CD4-positive, alpha-beta T cell (primary cell): Measurements from ENCODE around the gene OPALIN. TPM values are rescaled to one million over a fixed set of nuclear protein-coding genes. Genes with fewer than 3 reads are reported as not detected.

Source experiments
- ATAC-seq: fragments of 200-7000 bp; cut with Tn5 transposase; one replicate; pipeline ENCODE4 v1.10.0; 2022; ENCODE audit warnings: mild to moderate bottlenecking; ENCODE audit not compliant: poor library complexity
- CTCF ChIA-PET: fragments of 350-600 bp; sonication (Branson Sonifier 250); formaldehyde crosslinking; loops from one replicate; lab custom pipeline; 2021; ENCODE audit warnings: antibody characterized with exemption, inconsistent platforms; lab: Charles Lee
- POLR2A ChIA-PET: fragments of 350-600 bp; sonication (Branson Sonifier 250); formaldehyde crosslinking; loops from one replicate; lab custom pipeline; 2021; ENCODE audit warnings: antibody characterized with exemption, inconsistent platforms; lab: Charles Lee
- DNase-seq, 14 experiments: peaks; one replicate each; pipeline ENCODE4 v3.0.0-alpha.2; 2013 to 2020; ENCODE audit warnings: mixed read lengths in 2 of 14
- H3K27ac ChIP-seq, 2 donors: one replicate each; pipeline versions ENCODE4 v1.5.1 to v1.7.0; 2013; ENCODE audit warnings: low read length in 2 of 2, low read depth in 1 of 2, mild to moderate bottlenecking in 1 of 2
- H3K27me3 ChIP-seq, 2 experiments: 1 replicate in 1 of 2; 2 replicates in 1 of 2; pipeline versions ENCODE4 v1.6.1 to v1.7.0; 2013; ENCODE audit warnings: low read length in 2 of 2, control low read depth in 1 of 2, mild to moderate bottlenecking in 1 of 2, moderate library complexity in 1 of 2; ENCODE audit not compliant: insufficient read depth in 2 of 2, control insufficient read depth in 1 of 2
- H3K36me3 ChIP-seq: one replicate; pipeline ENCODE4 v1.6.1; 2013; ENCODE audit warnings: low read length, control low read depth; ENCODE audit not compliant: insufficient read depth
- H3K4me1 ChIP-seq: one replicate; pipeline ENCODE4 v1.6.1; 2013; ENCODE audit warnings: low read length, control low read depth; ENCODE audit not compliant: insufficient read depth
- H3K4me3 ChIP-seq: one replicate; pipeline ENCODE4 v1.5.1; 2013; ENCODE audit warnings: mild to moderate bottlenecking, low read length, moderate library complexity
- H3K9me3 ChIP-seq, 2 experiments: 1 replicate in 1 of 2; 2 replicates in 1 of 2; pipeline versions ENCODE4 v1.6.1 to v1.7.0; 2013; ENCODE audit warnings: low read length in 2 of 2, mild to moderate bottlenecking in 2 of 2, control low read depth in 1 of 2, moderate library complexity in 1 of 2; ENCODE audit not compliant: control insufficient read depth in 1 of 2, insufficient read depth in 1 of 2
- H3K27ac Mint-ChIP-seq: one replicate; pipeline ENCODE4 v1.8.0; 2020; ENCODE audit warnings: mixed read lengths
- H3K27me3 Mint-ChIP-seq: one replicate; pipeline ENCODE4 v1.8.0; 2021; ENCODE audit warnings: mixed read lengths
- H3K36me3 Mint-ChIP-seq: one replicate; pipeline ENCODE4 v1.8.0; 2021; ENCODE audit warnings: low read depth, mixed read lengths
- H3K4me1 Mint-ChIP-seq: one replicate; pipeline ENCODE4 v1.8.0; 2021; ENCODE audit warnings: low read depth, mixed read lengths
- H3K4me3 Mint-ChIP-seq: one replicate; pipeline ENCODE4 v1.8.0; 2020; ENCODE audit warnings: mild to moderate bottlenecking, mixed read lengths
- H3K9me3 Mint-ChIP-seq: one replicate; pipeline ENCODE4 v1.8.0; 2020; ENCODE audit warnings: mixed read lengths
- CTCF ChIP-seq: fragments of 200-600 bp; IDR thresholded peaks from one replicate; pipeline ENCODE4 v1.8.0; 2022; ENCODE audit warnings: antibody characterized with exemption, mild to moderate bottlenecking
- intact Hi-C, 2 experiments: fragments of 100-400 bp; cut with DNase I in 1 of 2; cut with micrococcal nuclease in 1 of 2; formaldehyde crosslinking; loops; one replicate each; pipeline versions ENCODE4 v1.15.1 to v1.9.0; 2023 to 2025; cut with DNase I, micrococcal nuclease
- total RNA-seq, 174 experiments: library from RNA in 2 of 174; stranded (reverse) in 2 of 174; gene quantifications; one replicate each; pipeline ENCODE4 v1.2.3 and lab custom pipeline; 2021 to 2026

Gene OPALIN
- total RNA-seq, 2 experiments from 2014 or later: not detected

GRCh38 chr10:96390460-96390864, 31.7 kb upstream of the OPALIN start:
- H3K27ac ChIP-seq: no peak overlapping the region
- POLR2A ChIA-PET: no interaction called here
- H3K4me1 Mint-ChIP-seq: no peaks in the 10 kb centered on the region
- DNase-seq: no peak
- no peak for TF ChIP-seq CTCF
- intact Hi-C loops: loop anchor here in 1 of 2 experiments (10.0 kb wide), 1 partner anchor 124 kb away; the partner anchor contains the start of gene TLL2
- no peaks in the 10 kb centered on the region for H3K4me1 ChIP-seq
- H3K4me3 Mint-ChIP-seq: no peak overlapping the region
- H3K9me3 ChIP-seq: no peaks in the 10 kb centered on the region
- no peaks in the 10 kb centered on the region for H3K27me3 Mint-ChIP-seq
- no peaks in the 10 kb centered on the region for H3K36me3 ChIP-seq
- peaks cover 0 to 4% of the 10 kb centered on the region in 2 experiments for H3K27me3 ChIP-seq
- no peaks in the 10 kb centered on the region for H3K9me3 Mint-ChIP-seq
- CTCF ChIA-PET: no interaction called here
- H3K36me3 Mint-ChIP-seq: no peaks in the 10 kb centered on the region
- no peak overlapping the region for H3K27ac Mint-ChIP-seq
- H3K4me3 ChIP-seq: no peak overlapping the region
- ATAC-seq: no peak

GRCh38 chr10:96389785-96390184, 31.0 kb upstream of the OPALIN start:
- Mint-ChIP-seq H3K36me3 (no peaks in the 10 kb centered on the region), H3K27ac (no peak overlapping the region), H3K27me3 (peaks cover 4% of the 10 kb centered on the region), H3K9me3 (no peaks in the 10 kb centered on the region), H3K4me3 (no peak overlapping the region), H3K4me1 (no peaks in the 10 kb centered on the region)
- CTCF ChIA-PET: no interaction called here
- Histone ChIP-seq H3K9me3 (no peaks in the 10 kb centered on the region), H3K36me3 (no peaks in the 10 kb centered on the region), H3K27ac (no peak overlapping the region), H3K4me3 (no peak overlapping the region), H3K4me1 (no peaks in the 10 kb centered on the region), H3K27me3 (peaks cover 0 to 4% of the 10 kb centered on the region in 2 experiments)
- DNase-seq: no peak
- ATAC-seq: no peak
- TF ChIP-seq CTCF: no peak
- intact Hi-C loops: loop anchor here in 1 of 2 experiments (10.0 kb wide), 1 partner anchor 125 kb away; the partner anchor contains the start of gene TLL2
- POLR2A ChIA-PET: no interaction called here

GRCh38 chr10:96387601-96388000, 28.8 kb upstream of the OPALIN start:
- Mint-ChIP-seq H3K9me3 (no peaks in the 10 kb centered on the region), H3K27ac (no peak overlapping the region), H3K27me3 (peaks cover 4% of the 10 kb centered on the region), H3K4me3 (no peak overlapping the region), H3K4me1 (no peaks in the 10 kb centered on the region), H3K36me3 (no peaks in the 10 kb centered on the region)
- ChIA-PET CTCF (no interaction called here), POLR2A (no interaction called here)
- DNase-seq: no peak
- intact Hi-C loops: no loop called here
- no peak overlapping the region for H3K4me3 ChIP-seq
- H3K27ac ChIP-seq: no peak overlapping the region
- no peaks in the 10 kb centered on the region for H3K27me3 ChIP-seq
- no peak for TF ChIP-seq CTCF
- ATAC-seq: no peak
- H3K4me1 ChIP-seq: no peaks in the 10 kb centered on the region
- H3K9me3 ChIP-seq: peaks cover 0 to 6% of the 10 kb centered on the region in 2 experiments
- no peaks in the 10 kb centered on the region for H3K36me3 ChIP-seq
